ENCODE measurements around the gene PGR.

The PGR gene

GRCh38 chr11:101008961-101009689, 120.5 kb downstream of the PGR start:
- DNase-seq, result no peak

GRCh38 chr11:101003468-101003867, 126.1 kb downstream of the PGR start:
- no peak for DNase-seq

GRCh38 chr11:100999756-101000155, 129.9 kb downstream of the PGR start:
- DNase-seq, result no peak

GRCh38 chr11:100994966-100995365, 134.6 kb downstream of the PGR start:
- DNase-seq, result no peak

- no peak for DNase-seq
These were observed 138.1 kb downstream of the PGR start for GRCh38 chr11:100991541-100991940.

GRCh38 chr11:100990931-100991330, 138.7 kb downstream of the PGR start:
- DNase-seq, result no peak

GRCh38 chr11:100984668-100985067, 144.9 kb downstream of the PGR start:
- no peak for DNase-seq

GRCh38 chr11:100981196-100981824, 148.3 kb downstream of the PGR start:
- DNase-seq, result no peak

GRCh38 chr11:100980156-100980555, 149.5 kb downstream of the PGR start:
- DNase-seq, result no peak

Measured in effector CD4-positive, alpha-beta T cell (primary cell).